Epidermal melanocyte (primary cell): ENCODE data around the gene FHAD1.
A peak's percentile ranks its signal among the peaks of the same experiment; 100 is the strongest.
"Not testable (repeated sequence)": the region's sequence is repeated elsewhere in the genome, so short reads cannot be mapped to it uniquely, and the experiment has no call there.

Experiments used
- DNase-seq: peaks from one replicate; pipeline ENCODE4 v3.0.0; 2011; ENCODE audit warnings: low spot score; ENCODE audit not compliant: insufficient read length

Gene FHAD1

GRCh38 chr1:15413563-15414444 is 166.8 kb downstream of the FHAD1 start:
- no peak for DNase-seq

GRCh38 chr1:15414445-15414983 is 167.5 kb downstream of the FHAD1 start:
- DNase-seq, result no peak

DNA sequence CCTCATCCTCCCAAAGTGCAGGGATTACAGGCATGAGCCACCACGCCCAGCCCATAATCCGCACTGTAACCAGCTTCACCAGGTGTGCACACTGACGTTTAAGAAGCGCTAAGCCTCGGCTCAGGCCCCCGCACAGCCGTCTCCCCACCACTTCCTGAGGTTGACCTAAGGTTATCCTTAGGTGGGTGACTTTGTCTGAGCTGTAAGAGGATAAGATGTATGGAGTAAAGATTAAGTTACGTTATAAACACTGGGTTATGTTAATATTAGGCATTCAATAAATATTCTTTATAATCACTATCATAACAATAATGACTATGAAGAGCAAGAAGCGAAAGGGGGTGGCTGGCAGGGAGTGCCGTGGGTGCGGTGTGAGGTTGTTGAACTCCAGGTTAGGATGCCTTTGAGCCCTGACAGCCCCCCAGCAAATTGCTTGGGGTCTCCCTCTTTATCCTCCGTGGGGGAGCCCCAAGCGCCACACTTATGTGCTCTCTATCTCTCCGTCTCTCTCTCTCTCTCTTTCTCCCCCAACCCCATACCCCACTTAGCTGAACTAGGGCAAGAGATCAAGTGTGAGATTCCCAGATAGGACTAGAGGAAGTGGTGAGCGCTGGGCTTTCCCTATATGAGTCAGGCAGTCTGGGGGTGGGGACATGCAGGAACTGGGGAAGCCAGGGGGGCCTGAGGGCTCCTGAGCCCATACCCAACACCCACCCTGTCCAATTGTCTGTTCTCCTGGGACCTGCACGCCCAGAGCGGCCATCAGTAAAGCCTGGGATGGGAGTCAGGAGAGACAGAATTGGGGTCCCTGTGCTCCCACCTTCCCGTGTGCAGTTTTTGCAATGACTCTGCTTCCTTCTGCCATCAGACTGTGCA is 170.3 kb downstream of the FHAD1 start:
- DNase-seq, result no peak

GRCh38 chr1:15418806-15419515 is 171.9 kb downstream of the FHAD1 start:
- DNase-seq, result no peak

DNA sequence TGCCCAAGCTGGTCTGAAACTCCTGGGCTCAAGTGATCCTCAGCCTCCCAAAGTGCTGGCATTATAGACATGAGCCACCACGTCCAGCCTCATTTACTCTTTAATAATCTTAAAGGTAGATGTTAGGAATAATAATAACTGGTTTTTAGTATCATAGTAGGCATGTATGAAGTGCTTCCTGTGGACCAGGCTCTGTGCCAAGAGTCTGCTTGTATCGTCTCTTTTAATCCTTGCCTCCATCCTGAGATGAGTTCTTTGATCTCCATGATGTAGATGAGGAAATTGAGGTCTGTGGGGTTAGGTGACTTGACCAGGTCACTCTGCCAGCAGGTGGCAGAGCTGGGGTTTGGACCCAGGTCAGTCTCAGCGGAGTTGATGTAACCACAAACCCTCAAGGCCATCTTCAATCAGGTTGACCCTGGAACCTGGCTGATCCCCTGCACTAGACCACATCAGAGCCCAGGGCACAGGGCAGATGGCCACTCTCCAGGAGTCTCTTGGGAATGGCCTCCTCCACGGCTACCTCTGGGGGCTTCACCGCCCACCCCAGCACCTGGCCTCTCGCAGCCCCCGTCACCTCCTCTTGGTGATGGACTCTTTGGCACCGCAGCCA is 173.9 kb downstream of the FHAD1 start:
- no peak for DNase-seq

DNA sequence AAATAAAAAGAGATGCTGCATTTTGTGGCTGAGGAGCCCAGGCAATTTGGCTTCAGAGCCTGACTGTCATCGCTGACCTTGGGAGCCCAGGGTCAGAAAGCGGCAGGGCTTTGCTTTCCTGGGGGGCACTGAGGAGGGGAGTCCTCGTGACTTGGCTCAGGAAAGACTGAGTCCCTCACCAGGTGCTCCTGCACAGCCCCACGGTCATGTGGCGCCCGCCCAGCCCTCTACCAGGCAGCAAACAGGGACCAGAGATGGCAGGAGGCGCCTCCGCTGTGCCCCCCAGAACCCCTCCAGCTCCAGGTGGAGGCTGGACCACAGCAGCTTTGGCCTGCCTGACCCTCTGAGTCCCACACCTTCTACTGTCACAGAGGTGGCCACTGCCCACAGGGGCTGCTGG is 175.8 kb downstream of the FHAD1 start:
- no peak for DNase-seq

DNA sequence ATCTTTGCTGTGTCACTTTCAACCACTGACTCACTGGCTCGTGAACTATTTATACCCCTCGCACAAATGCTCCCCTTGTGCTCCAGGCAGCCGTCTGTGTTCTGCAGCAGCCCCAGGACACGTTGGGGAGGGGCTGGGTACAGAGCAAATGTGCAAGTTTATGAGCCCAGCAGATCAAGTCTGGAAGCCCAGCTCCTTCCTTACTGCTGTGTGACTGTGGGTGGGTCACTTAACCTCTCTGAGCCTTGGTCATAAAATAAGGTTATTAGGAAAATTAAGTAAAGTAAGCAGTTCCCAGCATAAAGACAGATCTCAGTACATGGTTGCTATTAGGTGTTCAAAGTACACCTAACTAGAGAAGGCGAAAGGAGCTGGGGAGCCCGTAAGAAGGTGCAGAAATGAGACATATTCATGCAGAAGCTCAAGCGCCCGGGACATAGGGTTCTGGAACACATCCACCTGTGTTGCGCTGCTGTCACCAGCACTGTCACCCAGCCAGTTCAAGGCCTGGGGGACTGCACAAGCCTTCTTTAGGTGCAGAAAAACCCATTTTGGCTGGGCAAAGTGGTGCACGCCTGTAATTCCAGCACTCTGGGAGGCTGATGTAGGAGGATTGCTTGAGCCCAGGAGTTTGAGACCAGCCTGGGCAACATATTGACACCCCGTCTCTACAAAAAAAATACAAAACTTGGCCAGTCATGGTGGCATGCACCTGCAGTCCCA is 176.5 kb downstream of the FHAD1 start:
- no peak for DNase-seq

GRCh38 chr1:15424146-15424667 is 177.2 kb downstream of the FHAD1 start:
- DNase-seq, result no peak

DNA sequence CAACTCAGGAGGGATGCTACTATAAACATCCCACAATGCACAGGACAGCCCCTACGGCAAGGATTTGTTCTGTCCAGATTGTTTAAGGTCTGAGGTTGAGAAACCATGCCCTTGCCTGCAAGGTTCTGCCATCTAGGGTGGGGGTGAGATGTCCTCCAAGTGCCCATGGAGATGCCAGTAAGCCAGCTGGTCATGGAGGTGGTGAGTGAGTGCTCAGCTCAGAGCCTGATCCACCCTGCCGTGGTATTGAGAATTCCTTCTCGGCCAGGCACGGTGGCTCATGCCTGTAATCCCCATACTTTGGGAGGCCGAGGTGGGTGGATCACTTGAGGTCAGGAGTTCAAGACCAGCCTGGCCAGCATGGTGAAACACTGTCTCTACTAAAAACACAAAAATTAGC is 178.0 kb downstream of the FHAD1 start:
- DNase-seq, result no peak

GRCh38 chr1:15425521-15425920 is 178.5 kb downstream of the FHAD1 start:
- no peak for DNase-seq

GRCh38 chr1:15425958-15426357 is 178.9 kb downstream of the FHAD1 start:
- no peak for DNase-seq

DNA sequence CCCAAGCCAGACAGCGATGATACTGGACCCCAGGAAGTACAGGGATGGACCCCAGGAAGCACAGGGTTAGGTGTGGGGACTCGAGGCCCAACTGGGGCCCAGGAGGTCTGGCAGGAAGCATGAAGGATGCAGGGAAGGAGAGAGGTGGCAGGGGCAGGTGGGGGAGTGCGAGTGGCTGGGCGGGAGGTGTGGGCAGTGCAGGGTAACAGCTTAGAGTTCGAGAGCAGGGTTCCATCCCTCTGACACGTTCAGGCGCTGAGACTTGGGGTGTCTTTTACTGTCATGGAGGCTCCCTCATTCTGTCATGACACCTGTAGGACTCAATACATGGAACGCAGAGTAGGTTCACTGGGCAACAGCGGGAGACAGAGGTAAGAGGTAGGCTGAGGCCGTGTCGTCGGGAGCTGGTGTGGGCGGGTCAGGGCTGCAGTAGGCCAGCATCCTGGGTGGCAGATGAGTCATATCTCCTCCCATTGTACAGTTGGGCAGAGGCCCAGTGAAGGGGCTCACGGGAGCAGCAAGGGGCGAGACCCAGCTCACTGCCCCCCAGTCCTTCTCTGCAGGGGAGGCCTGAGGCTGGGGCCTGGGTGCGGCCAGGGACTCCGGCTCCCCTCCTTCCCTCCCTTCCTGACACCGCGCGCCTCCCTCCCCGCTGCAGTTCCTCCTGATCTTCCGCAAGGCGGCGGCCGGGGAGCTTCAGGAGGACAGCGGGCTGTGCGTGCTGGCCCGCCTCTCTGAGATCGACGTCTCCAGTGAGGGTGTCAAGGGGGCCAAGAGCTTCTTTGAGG is 179.7 kb downstream of the FHAD1 start:
- DNase-seq, result no peak

DNA sequence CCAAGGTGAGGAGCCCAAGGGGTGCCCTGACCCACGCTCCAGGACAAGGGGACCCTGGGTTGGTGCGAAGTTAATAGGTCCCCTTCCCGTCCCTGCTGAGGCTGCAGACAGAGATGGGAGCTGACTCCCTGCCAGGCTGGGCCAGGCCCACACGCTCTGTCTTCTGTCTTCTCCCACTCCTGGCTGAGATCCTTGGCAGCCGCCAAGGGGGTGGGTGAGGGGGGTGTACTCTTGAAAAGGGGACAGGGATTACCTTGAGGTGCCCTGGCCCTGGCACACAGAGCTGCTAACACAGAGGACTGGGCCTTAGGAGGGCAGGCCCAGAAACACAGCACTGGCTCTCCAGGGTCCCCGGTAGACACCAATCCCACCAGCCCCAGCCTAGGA is 180.2 kb downstream of the FHAD1 start:
- DNase-seq, result no peak

DNA sequence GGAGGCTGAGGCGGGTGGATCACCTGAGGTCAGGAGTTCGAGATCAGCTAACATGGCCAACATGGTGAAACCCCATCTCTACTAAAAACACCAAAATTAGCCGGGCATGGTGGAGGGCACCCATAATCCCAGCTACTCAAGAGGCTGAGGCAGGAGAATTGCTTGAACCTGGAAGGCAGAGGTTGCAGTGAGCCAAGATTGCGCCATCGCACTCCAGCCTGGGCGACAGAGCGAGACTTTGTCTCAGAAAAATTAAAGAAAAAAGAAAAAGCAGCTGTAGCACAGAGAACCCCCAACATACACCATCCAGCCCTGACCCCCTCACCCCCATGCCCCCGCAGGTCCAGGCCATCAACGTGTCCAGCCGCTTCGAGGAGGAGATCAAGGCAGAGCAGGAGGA is 181.2 kb downstream of the FHAD1 start:
- not testable (repeated sequence) for DNase-seq

GRCh38 chr1:15428815-15429435 is 181.9 kb downstream of the FHAD1 start:
- no peak for DNase-seq

GRCh38 chr1:15429701-15430149 is 182.7 kb downstream of the FHAD1 start:
- DNase-seq, result no peak

DNA sequence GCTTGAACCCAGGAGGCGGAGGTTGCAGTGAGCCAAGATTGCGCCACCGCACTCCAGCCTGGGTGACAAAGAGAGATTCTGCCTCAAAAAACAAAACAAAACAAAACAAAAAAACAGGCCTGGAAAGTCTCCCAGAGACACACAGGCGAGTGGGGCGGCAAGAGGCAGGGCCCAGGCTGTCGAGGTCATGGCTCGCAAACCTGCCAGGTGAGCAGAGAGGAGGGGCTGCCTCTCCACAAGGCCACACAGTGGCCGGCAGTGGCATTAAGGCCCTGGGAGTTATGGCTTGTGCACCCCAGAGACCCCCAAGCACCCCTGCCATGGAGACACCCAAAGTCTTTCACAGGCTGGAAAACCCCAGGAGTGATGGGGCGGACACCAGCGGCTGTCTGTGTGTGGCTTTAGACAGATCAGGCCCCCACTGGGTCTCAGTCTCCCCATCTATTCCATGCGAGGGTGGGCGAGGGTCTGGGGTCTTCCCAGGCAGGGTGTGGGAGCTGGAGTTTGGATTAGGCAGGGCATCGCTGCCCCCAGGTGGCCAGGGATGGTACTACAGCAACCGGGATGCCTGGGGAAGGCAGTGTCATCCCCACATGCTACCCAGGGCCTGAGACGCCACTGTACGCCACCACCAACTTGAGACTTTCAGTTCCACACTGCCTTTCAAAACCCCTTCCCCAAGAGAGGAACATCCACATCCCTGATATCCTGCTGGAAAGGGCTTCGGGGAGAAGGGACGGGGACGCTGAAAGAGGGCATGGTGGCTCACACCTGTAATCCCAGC is 184.0 kb downstream of the FHAD1 start:
- DNase-seq, result peak; percentile 58

DNA sequence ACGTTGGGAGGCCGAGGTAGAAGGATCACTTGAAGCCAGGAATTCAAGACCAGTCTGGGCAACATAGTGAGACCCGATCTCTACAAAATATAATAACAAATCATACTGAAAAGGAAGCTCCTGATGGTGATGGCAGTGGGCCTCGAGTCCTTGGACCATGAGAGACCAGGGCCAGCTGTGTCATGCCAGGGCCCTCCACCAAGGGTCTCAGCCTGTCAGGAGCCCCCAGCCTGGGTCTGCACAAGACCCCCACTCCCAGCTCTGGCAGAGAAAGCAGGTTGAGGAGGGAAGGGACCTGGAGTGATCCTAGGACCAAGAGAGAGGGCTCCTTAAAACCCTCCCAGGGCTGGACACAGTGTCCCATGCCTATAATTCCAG is 184.5 kb downstream of the FHAD1 start:
- no peak for DNase-seq
